Psoas muscle (tissue), 8 donors: ENCODE measurements around the gene WHRN. TPM values are rescaled to one million over a fixed set of nuclear protein-coding genes. Genes with fewer than 3 reads are reported as not detected.

ENCODE experiments used
- ATAC-seq, 4 donors: fragments of 200-7000 bp; cut with Tn5 transposase; one replicate each; pipeline ENCODE4 v1.9.1; 2020; ENCODE audit warnings: moderate library complexity in 3 of 4, mild to moderate bottlenecking in 2 of 4
- DNase-seq, 2 donors: peaks; one replicate each; pipeline ENCODE4 v3.0.0-alpha.2; 2020
- H3K27ac ChIP-seq: fragments of 200-600 bp; one replicate; pipeline ENCODE4 v1.8.0; 2022
- H3K27me3 ChIP-seq, 3 donors: fragments of 200-600 bp in 1 of 3; one replicate each; pipeline versions ENCODE4 v1.6.1 to v1.8.0; 2013 to 2022; ENCODE audit warnings: low read length in 2 of 3, mild to moderate bottlenecking in 2 of 3, moderate library complexity in 1 of 3; ENCODE audit not compliant: insufficient read depth in 3 of 3
- H3K36me3 ChIP-seq, 2 donors: fragments of 200-600 bp in 1 of 2; one replicate each; pipeline versions ENCODE4 v1.6.1 to v1.8.0; 2013 to 2022; ENCODE audit warnings: low read depth in 1 of 2, mild to moderate bottlenecking in 1 of 2, moderate library complexity in 1 of 2; ENCODE audit not compliant: insufficient read depth in 1 of 2
- H3K4me1 ChIP-seq: fragments of 200-600 bp; one replicate; pipeline ENCODE4 v1.8.0; 2022
- H3K4me3 ChIP-seq: fragments of 200-600 bp; one replicate; pipeline ENCODE4 v1.8.0; 2022; ENCODE audit warnings: mild to moderate bottlenecking
- H3K9me3 ChIP-seq: fragments of 200-600 bp; one replicate; pipeline ENCODE4 v1.8.0; 2022
- WGBS, 3 donors: extraction: QIAGEN DNeasy Blood & Tissue Kit; methylation state at CpG; one replicate each; pipeline versions ENCODE4 v1.1.6 to v1.1.7; 2013; 5-methylcytosine and 5-hydroxymethylcytosine counted together
- intact Hi-C, 2 donors: fragments of 100-400 bp; cut with DNase I; formaldehyde crosslinking; loops; one replicate each; pipeline versions ENCODE4 v1.11.0 to v1.14.2; 2022
- polyA plus RNA-seq, 3 donors: library from polyadenylated mRNA; stranded (reverse); fragments of 200-250 nt; gene quantifications; one replicate each; pipeline ENCODE4 v1.2.3, GENCODE V29; 2013
- total RNA-seq, 4 donors: library from RNA; stranded (reverse); fragmentation: NEBNext Ultra II Directional in 2 of 4; extraction: Animal tissue kit (Norgen Biotek cat#: 25700) in 2 of 4; gene quantifications; one replicate each; pipeline versions ENCODE4 v1.2.1 to v1.2.4, GENCODE V29; 2021 to 2023
- TF ChIP-seq, protein P1 (sequence below): fragments of 200-600 bp; IDR thresholded peaks from one replicate; pipeline ENCODE4 v1.8.0; 2022; ENCODE audit warnings: antibody characterized with exemption
- donor health status: healthy with polysubstance abuse.
- donor health status: DM: no; HTN: no; CAD: no; lungs with moderate emphysema.
- donor health status: Bipolar disorder and iron deficiency.
- donor health status: healthy.
- donor health status: DM: yes; HTN: yes; CAD: no.
- donor health status: DM: no; HTN: no; CAD: no.
- donor health status: DM: no; HTN: no; CAD: no.
- donor health status: DM: yes; HTN: yes; CAD: no.

WHRN gene
- total and polyA plus RNA-seq, 7 donors: 0.07 to 0.62 (median 0.15) TPM

DNA sequence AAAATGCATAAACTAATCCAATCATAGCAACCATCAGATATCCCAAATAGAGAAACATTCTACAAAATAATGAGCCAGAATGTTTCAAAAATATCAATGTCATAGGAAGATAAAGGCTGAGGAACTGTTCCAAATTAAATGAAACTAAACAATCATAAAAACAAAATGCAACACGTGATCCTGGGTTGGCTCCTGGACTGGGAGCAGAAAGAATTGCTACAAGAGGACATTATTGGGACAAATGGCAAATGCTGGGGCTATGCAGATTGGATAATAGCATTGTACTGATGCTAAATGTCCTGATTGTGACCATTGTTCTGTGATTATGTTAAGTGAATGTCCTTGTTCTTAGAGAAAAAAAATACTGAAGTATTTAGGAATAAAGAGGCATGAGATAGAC lies 63.3 kb downstream of the WHRN start:
- no peak for ATAC-seq

DNA sequence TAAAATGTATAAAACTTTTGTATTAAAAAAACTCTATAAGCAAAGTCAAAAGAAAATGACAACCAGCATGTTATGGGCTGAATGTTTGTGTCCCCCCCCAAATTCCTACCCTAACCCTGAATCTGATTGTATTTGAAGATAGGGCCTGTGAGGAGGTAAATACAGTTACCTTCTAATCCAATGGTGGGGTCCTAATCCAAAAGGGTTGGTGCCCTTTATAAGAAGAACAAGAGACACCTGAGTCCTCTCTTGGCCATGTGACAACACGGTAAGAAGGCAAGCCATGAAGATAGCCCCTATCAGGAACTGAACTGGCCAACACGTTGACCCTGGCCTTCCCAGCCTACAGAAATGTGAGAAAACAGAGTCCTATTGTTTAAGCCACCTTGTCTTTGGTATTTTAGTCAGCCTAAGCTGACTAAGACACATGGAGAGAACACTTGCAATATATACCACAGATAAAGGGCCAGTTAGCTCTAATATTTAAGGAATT lies 67.8 kb downstream of the WHRN start:
- 67 to 74% (median 72%) methylated on average over 2 of the region's 2 CpGs for WGBS, 3 donors
- no peak overlapping the region for H3K27ac ChIP-seq
- intact Hi-C loops: no loop called here

More for the DNA sequence above, 63.3 kb downstream of the WHRN start:
- Histone ChIP-seq H3K4me3 (no peak overlapping the region), H3K27me3 (no peaks in the 10 kb centered on the region), H3K4me1 (no peaks in the 10 kb centered on the region), H3K9me3 (no peaks in the 10 kb centered on the region), H3K36me3 (no peaks in the 10 kb centered on the region), H3K27ac (no peak overlapping the region)
- WGBS, 3 donors: 53 to 70% (median 56%) methylated on average over 1 of the region's 1 CpG
- TF ChIP-seq, protein P1, sequence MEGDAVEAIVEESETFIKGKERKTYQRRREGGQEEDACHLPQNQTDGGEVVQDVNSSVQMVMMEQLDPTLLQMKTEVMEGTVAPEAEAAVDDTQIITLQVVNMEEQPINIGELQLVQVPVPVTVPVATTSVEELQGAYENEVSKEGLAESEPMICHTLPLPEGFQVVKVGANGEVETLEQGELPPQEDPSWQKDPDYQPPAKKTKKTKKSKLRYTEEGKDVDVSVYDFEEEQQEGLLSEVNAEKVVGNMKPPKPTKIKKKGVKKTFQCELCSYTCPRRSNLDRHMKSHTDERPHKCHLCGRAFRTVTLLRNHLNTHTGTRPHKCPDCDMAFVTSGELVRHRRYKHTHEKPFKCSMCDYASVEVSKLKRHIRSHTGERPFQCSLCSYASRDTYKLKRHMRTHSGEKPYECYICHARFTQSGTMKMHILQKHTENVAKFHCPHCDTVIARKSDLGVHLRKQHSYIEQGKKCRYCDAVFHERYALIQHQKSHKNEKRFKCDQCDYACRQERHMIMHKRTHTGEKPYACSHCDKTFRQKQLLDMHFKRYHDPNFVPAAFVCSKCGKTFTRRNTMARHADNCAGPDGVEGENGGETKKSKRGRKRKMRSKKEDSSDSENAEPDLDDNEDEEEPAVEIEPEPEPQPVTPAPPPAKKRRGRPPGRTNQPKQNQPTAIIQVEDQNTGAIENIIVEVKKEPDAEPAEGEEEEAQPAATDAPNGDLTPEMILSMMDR: no peak
- intact Hi-C loops: no loop called here
- no peak for DNase-seq

DNA sequence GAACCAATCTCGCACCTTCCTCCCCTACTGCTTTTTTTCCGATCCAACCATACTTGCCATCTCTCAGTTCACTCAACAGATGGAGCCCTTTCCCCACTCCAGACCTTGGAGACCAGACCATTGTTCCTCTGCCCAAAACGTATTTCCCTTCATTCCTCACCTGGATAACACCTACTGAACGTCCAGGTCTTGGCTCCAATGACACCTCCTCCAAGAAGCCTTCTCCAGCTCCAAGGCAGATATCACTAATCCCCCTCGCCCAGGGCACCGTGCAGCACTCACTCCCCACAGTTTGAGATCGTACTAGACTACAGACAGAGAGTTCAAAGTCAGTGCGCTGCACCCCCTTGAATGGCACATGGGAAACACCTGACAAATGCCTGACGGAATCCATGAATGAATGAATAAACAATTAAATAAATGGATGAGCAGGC lies 70.4 kb downstream of the WHRN start:
- no peak for DNase-seq
- intact Hi-C loops: no loop called here
- no peak overlapping the region for H3K27ac ChIP-seq
- H3K36me3 ChIP-seq: no peaks in the 10 kb centered on the region
- WGBS, 3 donors: 42 to 48% (median 47%) methylated on average over 9 of the region's 9 CpGs
- no peaks in the 10 kb centered on the region for H3K4me1 ChIP-seq
- H3K9me3 ChIP-seq: no peaks in the 10 kb centered on the region
- no peak for ATAC-seq
- peaks cover 0 to 4% (median 0%) of the 10 kb centered on the region in 3 donors for H3K27me3 ChIP-seq
- TF ChIP-seq, protein P1: no peak
- no peak overlapping the region for H3K4me3 ChIP-seq

More for the DNA sequence above, 67.8 kb downstream of the WHRN start:
- Histone ChIP-seq H3K4me3 (no peak overlapping the region), H3K27me3 (peaks cover 0 to 2% (median 0%) of the 10 kb centered on the region in 3 donors), H3K4me1 (no peaks in the 10 kb centered on the region), H3K9me3 (no peaks in the 10 kb centered on the region), H3K36me3 (no peaks in the 10 kb centered on the region)
- ATAC-seq: no peak
- TF ChIP-seq, protein P1: no peak
- DNase-seq: no peak

DNA sequence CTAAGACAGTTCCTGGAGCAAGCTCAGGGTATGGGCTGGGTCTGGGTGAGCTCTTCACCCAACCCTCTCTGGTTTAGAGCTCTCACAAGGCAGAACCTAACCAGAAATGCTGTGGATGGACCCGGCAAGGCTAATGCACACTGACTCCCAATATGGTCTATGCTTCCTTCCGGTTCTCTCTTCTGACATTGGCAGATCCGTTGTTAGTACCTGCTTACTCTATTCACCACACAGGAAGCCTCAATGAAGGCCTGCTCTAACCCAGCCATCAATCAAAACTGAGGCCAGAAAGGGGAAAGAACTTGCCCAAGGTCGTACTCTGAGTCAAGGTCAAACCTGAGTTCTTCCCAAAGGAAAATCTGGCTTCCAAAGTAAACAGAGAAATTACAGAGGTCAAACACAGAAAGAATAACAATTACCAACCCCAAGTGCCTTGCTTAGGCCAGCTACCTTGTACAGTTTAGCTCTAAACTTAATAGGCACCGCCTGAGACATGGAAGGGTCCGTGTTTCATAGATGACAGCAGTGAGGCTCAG lies 71.5 kb downstream of the WHRN start:
- H3K4me3 ChIP-seq: no peak overlapping the region
- H3K36me3 ChIP-seq: no peaks in the 10 kb centered on the region
- no peak for ATAC-seq
- intact Hi-C loops: no loop called here
- WGBS, 3 donors: 63 to 65% (median 64%) methylated on average over 6 of the region's 6 CpGs
- no peaks in the 10 kb centered on the region for H3K4me1 ChIP-seq
- H3K27ac ChIP-seq: no peak overlapping the region
- TF ChIP-seq, protein P1: no peak
- no peak for DNase-seq
- peaks cover 0 to 7% (median 0%) of the 10 kb centered on the region in 3 donors for H3K27me3 ChIP-seq
- H3K9me3 ChIP-seq: no peaks in the 10 kb centered on the region

DNA sequence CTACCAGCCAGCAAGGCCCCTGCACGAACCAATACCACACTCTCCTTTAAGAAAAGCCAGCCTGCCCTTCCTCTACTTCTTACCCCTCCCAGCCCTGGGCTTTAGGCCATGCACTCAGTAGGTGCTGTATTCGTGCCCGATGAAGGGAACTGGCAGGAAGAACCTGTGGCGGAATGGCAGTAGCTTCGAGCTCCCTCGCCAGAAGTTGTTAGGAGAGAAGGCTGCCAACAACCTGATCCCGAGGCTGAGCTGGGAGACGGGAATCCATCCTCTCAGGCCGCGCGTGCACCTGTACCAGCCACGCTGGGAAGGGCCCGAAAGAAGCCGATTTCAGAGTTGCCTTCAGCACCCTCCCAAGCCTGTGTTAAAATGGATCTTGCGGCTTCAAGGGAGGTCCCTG lies 72.2 kb downstream of the WHRN start:
- H3K4me3 ChIP-seq: no peak overlapping the region

More for the DNA sequence above, 72.2 kb downstream of the WHRN start:
- TF ChIP-seq, protein P1: no peak
- no peak for DNase-seq
- no peak for ATAC-seq
- Histone ChIP-seq H3K4me1 (no peaks in the 10 kb centered on the region), H3K27me3 (peaks cover 0 to 7% (median 0%) of the 10 kb centered on the region in 3 donors), H3K27ac (no peak overlapping the region), H3K36me3 (no peaks in the 10 kb centered on the region), H3K9me3 (no peaks in the 10 kb centered on the region)
- WGBS, 3 donors: 86 to 90% (median 87%) methylated on average over 15 of the region's 15 CpGs
- intact Hi-C loops: no loop called here
